Inflammatory macrophage treated with lipopolysaccharide for 4 hours (primary cell): Measurements from ENCODE around the gene TSPAN13.
"Not testable (repeated sequence)": the region's sequence is repeated elsewhere in the genome, so short reads cannot be mapped to it uniquely, and the experiment has no call there.

Source experiments
- DNase-seq: peaks from one replicate; pipeline ENCODE4 v3.0.0-alpha.2; 2020

Gene TSPAN13

GRCh38 chr7:16741676-16742075, 11.9 kb upstream of the TSPAN13 start:
- DNase-seq, result no peak

GRCh38 chr7:16742547-16742946, 11.0 kb upstream of the TSPAN13 start:
- no peak for DNase-seq

- DNase-seq, result no peak
Measured at GRCh38 chr7:16743236-16743635, 10.3 kb upstream of the TSPAN13 start.

- DNase-seq, result peak; percentile 7
Measured at GRCh38 chr7:16744518-16745250, 8.9 kb upstream of the TSPAN13 start.

GRCh38 chr7:16745645-16746044, 7.9 kb upstream of the TSPAN13 start:
- no peak for DNase-seq

GRCh38 chr7:16747102-16747501, 6.5 kb upstream of the TSPAN13 start:
- no peak for DNase-seq

- DNase-seq, result peak; percentile 10
Measured at GRCh38 chr7:16753932-16754855, 639 bp downstream of the TSPAN13 start.

GRCh38 chr7:16754856-16755317, 1.3 kb downstream of the TSPAN13 start:
- DNase-seq, result no peak

GRCh38 chr7:16755397-16755796, 1.8 kb downstream of the TSPAN13 start:
- peak; percentile 46 for DNase-seq

GRCh38 chr7:16758036-16758435, 4.5 kb downstream of the TSPAN13 start:
- DNase-seq, result no peak

GRCh38 chr7:16758631-16759611, 5.4 kb downstream of the TSPAN13 start:
- DNase-seq, result no peak

- no peak for DNase-seq
Measured at GRCh38 chr7:16759840-16760239, 6.3 kb downstream of the TSPAN13 start.

GRCh38 chr7:16762177-16762576, 8.6 kb downstream of the TSPAN13 start:
- no peak for DNase-seq

GRCh38 chr7:16764942-16765341, 11.4 kb downstream of the TSPAN13 start:
- DNase-seq, result no peak

GRCh38 chr7:16765436-16765859, 11.9 kb downstream of the TSPAN13 start:
- no peak for DNase-seq

GRCh38 chr7:16769994-16770393, 16.4 kb downstream of the TSPAN13 start:
- not testable (repeated sequence) for DNase-seq

- DNase-seq, result peak; percentile 6
Measured at GRCh38 chr7:16770657-16771329, 17.2 kb downstream of the TSPAN13 start.

GRCh38 chr7:16773326-16773725, 19.8 kb downstream of the TSPAN13 start:
- no peak for DNase-seq

GRCh38 chr7:16773884-16774283, 20.3 kb downstream of the TSPAN13 start:
- DNase-seq, result no peak

- no peak for DNase-seq
Measured at GRCh38 chr7:16774294-16774693, 20.7 kb downstream of the TSPAN13 start.

- DNase-seq, result no peak
Measured at GRCh38 chr7:16774986-16775385, 21.4 kb downstream of the TSPAN13 start.

- DNase-seq, result no peak
Measured at GRCh38 chr7:16776053-16776452, 22.5 kb downstream of the TSPAN13 start.
